HG02588 (cell line): ENCODE data around the gene ERFL.

Source experiments
- ATAC-seq: cut with Tn5 transposase; IDR thresholded peaks from one replicate; pipeline ENCODE4 v1.9.1; 2021; ENCODE audit warnings: mild to moderate bottlenecking, moderate library complexity; ENCODE audit not compliant: unreplicated experiment

ERFL gene

DNA sequence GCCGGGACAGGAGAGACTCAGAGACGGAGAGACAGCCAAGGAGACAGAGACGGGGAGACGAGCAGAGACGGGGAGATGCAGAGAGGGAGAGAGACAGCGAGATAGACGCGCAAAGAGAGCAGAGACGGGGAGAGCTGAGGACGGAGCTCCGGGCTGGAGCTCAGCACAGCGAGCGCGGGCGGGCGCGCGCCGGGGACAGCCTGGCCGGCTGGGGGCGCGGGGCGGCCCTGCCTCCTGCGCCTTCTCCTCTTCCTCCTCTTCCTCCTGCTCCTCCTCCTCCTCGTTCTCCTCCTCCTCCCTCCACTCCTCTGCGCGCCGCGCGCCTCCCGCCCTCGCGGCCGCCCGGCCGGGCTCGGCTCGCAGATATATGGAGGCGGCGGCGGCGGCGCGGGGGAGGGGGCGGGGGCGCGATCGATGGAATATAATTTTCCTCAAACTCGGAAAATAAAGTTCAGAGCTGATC lies at the start of gene ERFL:
TSS of gene ERFL (minus strand) at position 229 of the 463 bp plus-strand sequence. CDS start 15,530 bp downstream, outside the sequence.
- no peak for ATAC-seq

DNA sequence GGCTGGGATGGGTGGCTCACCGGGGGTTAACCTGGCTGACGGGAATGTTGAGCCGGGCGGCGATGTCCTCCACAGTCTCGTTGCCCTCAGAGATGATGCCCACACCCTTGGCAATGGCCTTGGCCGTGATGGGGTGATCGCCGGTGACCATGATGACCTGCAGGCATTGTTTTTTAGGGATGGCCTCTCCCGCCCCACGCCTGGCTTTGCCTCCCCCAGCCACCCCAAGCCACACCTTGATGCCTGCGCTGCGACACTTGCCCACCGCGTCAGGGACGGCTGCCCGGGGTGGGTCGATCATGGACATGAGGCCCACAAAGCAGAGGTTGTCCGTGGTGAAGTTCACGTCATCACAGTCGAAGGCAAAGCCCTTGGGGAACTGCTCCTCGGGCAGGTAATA lies 49.7 kb upstream of the ERFL start:
- ATAC-seq, result no peak

DNA sequence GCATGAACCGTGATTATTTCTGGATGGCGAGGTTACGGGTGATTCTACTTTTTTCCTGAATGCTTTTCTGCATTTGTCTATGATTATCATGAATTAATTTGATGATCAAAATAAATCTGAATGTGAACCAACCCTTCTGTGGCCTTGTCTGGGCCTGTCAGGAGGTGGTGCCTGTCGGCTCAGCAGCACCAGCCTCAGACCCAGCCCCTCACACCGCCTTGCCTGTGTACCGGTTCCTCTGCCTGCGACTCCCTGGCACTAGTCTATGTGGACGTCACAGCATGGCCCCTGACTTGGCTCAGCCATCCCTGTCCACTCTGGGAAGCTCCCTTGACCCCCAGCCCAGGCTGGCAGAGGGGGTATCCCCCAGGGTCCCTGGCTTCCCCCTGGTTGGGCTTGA lies 46.4 kb upstream of the ERFL start:
- no peak for ATAC-seq

DNA sequence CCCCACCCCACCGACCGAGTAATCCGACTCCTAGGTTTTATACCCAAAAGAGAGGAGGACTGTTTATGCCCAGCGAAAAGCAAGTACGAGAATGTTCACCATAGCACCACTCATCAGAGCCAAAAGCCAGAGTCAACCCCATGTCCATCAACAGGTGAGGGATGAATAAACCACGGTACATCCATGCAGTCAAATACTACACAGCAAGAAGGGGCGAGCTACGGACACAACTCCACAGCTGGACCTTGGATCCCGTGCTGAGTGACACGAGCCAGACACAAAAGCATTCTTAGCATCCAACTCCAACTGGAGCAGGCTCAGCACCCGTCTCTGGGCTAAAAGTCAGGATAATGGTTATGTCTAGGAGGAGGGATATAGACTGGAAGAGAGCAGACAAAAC lies 43.1 kb upstream of the ERFL start:
- ATAC-seq, result no peak

DNA sequence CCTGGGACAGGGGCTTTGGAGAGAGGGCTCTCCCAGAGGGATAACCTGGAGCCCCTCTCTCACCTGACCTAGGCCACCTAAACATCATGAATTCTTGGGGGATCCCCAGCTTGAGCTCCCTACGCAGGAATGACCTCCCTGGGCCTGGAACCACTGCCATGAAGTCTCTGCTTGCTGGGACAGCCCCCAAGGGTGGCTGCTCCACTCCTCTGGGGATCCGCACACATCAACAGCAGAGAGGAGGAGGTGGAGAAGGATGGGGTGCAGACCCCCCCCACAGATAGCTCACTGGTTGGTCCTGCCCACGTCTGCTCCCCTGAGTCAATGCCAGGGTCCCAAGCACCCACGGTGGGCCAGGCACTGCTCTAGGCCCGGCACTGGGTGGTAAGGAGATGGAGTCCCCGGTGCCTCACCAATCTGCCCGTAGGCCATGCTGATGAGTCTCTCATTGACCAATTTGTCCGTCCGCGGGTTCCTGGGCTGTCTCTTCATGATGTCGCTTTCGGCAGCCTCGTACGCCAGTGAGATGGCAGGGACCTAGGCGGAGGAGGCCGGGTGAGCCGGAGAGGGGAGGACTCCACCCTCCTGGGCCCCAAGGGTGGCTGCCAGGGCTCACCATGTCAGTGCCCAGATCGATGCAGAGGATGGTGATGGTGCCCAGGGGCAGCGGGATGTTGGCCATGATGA lies 41.7 kb upstream of the ERFL start:
- no peak for ATAC-seq

DNA sequence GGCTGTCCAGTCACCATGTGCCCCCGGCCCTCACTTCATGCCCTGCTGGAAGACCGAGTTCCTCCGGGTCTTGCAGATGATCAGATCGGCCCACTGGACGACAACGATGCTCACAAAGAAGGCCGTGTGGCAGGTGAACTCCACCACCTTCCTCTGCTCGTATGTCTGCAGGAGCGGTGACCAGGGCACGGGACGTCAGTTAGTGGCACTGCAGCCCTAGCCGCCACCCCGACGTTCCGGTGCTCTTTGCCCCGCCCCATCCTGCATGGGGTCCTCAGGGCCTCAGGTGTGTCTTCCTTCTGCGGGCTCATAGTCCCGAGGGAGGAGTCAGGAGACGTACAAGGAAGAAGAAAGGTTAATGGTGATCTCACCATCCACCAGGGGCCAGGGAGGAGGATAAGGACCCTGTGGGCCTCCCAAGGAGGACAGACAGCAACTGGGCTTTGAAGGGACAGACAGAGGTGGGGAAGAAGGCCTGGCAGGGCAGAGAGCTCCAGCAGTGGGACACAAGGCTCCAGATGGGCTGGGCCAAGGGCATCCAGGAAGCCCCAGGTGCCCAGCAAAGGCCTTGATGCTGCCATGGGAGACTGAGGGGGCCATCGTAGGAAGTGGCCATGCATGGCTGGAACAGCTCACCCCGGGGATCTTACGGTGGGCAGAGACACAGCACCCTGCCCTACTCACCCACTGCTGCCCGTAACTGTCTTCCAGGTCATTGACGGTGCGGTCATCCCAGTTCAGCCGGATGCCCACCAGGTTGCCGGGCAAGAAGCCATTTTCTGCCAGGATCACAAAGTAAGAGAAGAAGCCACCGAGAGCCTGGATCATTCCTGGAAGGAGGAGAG lies 40.7 kb upstream of the ERFL start:
- no peak for ATAC-seq

DNA sequence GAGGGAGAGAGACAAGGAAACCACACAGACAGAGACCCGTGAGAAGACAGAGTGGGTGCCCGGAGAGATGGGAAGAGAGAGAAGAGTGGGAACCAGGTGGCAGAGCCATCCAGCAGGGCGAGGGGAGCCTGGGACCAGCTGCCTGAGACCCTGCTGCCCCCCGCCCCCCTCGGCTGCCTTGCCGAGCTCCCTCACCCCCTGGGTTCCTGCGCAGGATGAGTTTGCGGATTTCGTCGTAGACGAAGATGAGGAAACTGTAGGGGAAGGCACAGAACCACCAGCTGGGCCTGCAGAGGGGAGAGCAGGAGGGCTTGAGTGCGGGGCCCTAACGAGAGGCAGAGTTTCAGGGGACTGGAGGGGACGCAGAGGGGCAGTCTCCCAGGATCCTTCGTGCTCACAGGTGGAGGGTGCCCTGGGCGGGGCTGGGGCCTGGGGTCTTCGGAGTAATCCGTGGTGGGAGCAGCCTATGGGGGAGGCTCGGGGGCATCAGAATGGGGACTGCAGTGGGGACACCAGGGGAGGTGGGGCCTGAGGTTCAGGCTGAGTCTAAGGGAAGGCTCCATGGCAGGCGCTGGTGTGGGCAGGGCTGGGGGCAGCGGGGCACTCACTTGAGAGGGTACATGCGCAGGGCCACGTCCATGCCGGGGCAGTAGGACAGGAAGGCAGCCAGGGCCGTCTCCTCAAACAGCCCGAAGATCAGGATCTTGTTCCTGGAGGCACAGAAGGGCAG lies 39.0 kb upstream of the ERFL start:
- ATAC-seq, result no peak

DNA sequence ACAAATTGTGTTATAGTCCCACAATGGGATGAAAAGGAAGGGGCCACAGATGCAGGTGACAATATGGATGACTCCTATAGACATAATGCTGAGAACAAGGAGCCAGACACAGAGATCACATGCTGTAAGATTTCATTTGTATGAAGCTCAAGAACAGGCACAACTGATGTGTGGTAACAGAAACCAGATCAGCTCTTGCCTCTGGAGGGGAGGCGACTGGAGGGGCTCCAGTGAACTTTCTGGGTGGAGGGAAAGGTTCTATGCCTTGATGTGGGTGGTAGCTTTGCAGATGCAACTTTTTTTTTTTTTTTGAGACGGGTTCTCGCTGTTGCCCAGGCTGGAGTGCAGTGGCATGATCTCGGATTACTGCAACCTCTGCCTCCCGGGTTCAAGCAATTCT lies 36.9 kb upstream of the ERFL start:
- no peak for ATAC-seq

DNA sequence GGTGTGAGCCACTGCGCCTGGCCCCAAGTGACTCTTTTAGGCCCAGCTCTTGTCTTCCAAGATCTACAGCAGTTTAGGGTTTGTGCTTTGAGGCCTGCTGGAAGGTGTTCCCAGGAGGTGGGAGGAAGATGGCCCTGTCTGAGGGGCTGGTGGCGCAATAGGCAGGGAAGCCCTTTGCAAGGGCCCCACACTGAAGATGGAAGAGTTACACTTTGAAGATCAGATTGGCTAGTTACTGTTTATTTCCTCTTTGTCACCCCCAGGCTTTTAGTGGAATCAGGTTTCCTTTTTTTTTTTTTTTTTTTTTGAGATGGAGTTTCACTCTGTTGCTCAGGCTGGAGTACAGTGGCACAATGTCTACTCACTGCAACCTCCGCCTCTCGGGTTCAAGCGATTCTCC lies 32.7 kb upstream of the ERFL start:
- no peak for ATAC-seq

DNA sequence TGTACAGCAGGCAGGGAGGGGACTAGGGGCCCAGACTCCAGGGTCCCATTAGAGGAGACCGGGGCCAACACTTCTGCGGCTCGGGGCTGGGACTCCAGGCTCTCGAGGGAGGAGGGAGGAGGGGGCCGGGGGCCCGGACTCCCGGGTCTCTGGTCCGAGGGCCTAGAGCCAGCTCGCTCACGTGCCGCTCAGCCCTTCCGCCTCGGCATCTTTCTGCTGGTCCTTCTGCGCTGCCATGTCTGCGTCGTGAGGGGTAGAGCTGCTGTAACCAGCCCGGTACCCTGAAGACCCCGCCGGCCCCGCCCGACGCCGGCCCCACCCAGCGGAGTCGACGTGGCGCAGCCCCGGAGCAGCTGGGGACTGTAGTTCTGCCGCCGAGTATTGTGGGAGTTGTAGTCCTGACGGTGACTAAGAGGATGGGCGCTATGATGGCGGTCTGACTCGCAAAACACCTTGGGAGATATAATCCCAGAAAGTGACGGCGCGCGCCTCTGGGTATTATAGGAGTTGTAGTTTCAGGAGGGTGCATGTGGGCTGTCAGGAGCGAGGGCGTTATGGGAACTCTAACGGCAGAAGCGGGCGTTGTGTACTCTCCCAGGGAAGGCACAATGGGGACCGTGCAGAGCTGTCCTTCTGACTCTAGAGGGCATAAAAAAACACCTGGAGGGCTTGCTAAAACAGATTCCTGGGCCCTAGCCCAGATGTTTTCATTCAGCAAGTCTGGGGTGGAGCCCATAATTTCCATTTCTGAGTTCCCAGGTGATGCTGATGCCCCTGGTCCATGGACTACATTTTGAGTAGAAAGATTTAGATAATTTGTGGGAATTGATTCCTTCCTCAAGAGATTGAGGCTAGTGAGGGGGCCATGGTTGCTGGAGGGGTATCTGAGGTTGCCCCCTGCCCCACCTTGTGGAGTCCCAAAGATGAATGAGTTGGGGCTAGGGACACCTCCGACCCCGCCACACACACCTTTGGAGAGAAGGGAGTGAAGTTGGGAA lies 31.1 kb upstream of the ERFL start, which contains the start of gene RABAC1:
TSS of gene RABAC1 (minus strand) at position 266 of the 998 bp plus-strand sequence. CDS start at position 237, 29 bp downstream.
- ATAC-seq, result peak; percentile 85

DNA sequence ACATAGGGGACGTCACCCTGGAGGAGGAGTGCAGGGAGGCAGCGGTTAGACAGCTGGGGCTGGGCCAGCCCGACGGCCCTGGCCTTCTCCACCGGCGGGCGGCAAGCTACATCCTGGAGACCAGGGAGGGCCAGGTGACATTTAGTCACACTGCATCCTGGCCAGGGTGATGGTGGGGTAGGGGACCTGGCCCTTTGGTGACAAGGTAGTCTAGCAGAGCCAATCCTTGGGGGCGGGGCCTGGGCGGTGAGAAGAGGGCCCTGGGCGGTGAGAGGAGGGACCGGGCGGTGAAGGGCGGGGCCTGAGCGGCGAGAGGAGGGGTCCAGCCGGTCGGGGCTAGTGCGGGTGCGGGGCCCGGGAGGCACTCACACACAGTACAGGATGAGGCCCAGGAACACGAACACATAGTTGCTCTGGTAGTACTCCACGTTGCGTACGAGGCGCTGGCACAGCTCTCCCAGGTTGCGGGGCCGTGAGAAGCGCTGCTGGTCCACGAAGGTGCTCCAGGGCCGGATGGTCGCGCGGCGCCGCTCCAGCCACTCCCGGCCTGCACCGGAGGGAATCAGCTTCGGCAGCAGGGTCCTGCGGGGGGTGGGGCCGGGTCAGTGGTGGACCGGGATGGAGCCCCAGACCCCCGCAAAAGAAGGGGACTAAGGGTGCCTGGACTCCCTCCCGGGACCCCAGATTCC lies 30.3 kb upstream of the ERFL start:
- ATAC-seq, result peak; percentile 44

DNA sequence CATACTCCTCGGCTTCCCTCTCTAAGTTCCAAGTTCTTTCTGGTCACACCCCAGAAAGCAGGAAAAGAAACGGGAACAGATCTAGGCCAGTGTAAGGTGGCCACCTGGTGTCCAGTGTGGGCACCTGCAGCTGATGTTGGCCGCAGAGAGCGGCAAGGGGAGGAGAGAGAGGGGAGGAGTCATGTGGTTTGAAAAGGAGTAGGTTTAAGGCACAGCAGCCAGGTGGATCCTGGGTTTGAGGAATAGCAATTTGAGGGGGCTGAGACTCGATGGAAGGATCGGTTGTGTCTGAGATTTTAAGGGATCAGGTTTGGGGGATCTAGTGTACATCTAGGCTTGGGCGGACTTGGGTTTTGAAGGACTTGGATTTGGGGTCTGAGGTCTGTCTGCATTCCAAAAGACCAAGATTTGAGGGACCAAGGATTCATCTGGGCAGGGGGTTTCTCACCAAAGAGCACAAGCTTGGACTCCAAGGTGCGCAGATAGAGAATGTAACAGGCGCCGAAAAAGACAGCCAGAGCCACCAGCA lies 29.7 kb upstream of the ERFL start:
- no peak for ATAC-seq

DNA sequence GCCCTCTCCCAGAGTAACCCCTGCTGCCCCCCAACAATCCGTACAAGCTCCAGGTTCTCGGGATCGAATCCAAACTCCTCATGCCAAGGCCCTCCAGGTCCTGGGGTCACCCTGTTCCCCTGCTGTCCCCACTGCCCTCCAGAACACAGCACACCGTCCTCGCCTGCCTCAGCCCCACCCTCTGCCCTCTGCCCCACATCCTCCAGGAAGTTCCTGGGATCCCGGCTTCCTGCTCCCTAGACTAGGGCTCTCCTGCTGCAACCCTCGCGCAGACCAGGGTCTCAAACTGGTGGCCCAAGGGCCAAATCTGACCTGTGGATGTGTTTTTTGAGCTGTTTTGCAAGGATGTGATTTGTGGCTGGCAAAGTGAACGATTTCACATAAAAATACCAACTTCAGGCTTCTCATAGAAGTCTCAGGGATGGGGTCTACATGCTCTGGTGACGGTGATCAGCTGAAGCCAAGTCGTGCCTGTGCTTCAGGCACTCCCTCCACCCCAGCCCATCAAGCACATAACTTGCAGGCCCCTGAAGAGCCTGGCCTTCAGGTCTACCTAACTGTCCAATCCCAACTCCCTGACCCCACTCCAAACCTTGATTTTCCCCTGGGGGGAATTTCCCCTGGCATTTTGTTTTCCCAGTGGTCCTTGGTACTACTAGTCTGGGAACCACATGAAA lies 29.1 kb upstream of the ERFL start:
- no peak for ATAC-seq

DNA sequence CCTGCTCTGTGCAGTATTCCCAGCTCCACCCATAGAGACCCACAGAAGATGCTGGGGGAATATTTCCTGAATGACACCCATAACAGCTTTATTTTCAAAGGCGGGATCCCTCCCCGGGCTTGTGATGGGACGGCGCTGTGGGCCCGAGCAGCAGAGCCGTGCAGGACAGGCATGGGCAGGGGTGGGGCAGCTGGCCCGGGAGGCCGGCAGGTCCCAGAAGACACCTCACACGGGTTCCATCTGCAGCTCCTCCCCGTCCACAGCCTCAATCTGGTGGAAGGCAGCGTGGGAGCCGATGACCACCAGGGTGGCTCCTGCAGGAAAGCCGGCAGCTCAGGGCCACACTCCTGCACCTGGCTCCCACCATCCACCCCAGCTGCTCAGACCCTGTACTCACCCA lies 28.4 kb upstream of the ERFL start:
- no peak for ATAC-seq

DNA sequence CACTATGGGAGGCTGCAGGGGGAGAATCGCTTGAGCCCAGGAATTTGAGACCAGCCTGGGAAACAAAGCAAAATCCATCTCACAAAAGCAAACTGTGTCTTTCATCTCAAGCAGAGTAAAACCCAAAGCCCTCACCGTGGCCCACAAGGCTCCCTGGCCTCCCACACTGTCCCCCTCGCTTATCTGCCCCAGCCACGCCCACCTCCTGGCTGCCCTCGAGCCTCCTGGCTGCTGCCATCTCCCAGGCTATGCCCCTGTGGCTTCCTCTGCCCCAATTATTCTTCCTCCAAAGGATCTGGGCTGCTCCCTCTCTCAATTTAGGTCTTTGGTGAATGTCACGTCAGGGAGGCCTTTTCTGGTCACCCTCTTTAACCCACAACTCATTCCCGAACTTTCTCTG lies 27.3 kb upstream of the ERFL start:
- no peak for ATAC-seq

DNA sequence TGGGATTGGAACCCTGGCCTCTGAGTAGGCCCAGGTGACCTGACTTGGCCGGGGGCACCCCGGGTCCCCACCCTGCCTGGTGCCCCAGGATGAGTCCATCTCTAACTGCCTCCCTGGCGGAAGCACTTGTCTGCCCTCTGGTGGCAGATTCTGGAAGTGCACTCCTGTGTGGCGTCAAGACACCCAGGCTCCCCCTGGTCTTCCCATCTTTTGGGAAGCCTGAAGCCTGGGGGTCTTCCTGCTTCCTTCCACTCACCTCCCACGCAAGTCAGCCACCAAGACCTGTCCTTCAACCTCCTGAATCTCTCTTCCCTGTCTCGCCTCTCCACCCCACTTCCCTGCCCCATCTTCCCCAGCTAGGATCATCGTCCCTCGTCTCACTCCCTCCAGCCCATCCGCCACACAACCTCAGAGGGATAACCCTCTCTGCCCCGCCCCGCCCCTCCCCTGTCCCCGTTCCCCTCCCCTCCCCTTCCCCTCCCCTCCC lies 23.5 kb upstream of the ERFL start:
- no peak for ATAC-seq

DNA sequence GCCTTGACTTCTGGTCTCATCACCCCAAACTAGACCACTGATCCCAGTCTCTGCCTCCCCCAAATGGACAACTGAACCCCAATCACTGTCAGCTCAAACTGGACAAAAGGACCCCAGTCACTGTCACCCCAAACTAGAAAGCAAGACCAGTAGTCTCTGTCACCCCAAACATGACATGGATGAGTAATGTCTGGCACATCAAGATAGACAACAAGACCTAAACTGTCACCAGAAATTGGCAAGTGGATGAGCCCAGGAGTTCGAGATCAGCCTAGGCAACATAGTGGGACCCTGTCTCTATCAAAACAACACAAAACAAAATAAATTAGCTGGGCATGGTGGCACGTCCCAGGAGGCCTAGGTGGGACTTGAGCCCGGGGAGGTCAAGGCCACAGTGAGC lies 18.8 kb upstream of the ERFL start:
- ATAC-seq, result no peak

DNA sequence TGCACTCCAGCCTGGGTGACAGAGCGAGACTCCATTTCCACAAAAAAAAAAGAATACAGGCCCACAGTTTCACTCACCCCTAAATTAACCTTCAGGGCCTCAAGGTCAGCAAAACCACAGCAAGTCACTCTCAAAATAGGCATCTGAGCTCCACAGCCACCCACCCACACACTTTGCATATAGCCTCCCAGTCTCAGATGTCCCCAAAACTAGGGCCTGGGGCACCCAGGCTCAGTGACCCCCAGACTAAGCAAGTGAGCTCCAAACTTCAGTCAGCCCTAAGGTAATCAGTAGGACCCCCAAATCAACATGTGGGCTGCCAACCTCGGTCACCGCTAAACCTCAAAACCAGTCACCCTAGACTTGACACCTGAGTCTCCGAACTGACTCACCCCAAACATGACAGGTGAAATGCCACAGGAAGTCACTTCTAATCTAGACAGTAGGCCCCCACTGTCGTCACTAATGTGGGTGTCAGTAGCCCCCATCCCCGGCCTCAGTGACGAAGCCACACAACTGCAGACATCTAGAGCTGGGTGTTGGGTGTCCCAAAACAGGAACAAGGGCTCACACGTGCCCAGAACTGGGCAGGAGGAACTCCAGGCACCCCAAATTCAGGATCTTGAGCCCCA lies 17.0 kb upstream of the ERFL start:
- ATAC-seq, result peak; percentile 71
